GM10266 (cell line): ENCODE results near the gene C2CD2.

Experiments
- DNase-seq: peaks from one replicate; pipeline ENCODE4 v3.0.0; 2012; ENCODE audit errors: extremely low spot score
- CTCF ChIP-seq: IDR thresholded peaks from 2 replicates; pipeline ENCODE4 v1.5.1; 2012; ENCODE audit warnings: mild to moderate bottlenecking, low read depth; ENCODE audit not compliant: control insufficient read depth, insufficient read depth; ENCODE audit errors: missing control alignments

The C2CD2 gene

DNA sequence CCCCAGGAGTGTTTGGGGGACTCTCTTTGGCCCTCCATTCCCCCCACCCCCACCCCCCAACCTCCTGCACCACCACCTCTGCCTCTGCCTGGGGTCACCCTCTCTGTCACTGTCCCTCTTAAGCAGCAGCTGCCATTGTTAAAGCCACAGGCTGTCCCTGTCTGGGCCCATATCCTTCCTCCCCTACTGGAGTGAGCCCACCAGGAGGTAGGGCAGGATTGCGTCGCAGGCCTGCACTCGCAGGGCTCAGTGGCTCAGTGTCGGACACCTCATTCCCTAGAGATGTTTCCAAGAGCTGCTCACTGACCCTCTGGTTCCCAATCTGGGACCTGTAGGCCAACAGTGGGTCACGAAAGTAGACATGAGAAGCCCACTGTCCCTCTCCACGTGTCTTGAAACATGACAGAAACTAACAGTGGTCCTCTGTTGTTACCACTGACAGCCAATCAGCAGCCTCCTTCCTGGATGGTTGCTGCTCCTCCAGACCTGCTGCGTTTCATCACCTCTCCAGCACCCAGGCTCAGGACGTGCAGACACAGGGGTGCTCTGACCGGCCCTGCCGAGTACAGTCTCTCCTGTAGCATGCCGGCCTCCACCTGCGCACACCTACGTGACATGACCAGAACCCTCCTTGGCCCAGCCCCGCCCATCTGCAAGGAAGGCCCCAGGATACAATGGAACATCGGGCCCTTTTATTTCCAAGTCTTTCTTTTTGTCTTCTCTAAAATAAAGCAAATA is 82.4 kb downstream of the C2CD2 start:
- no peak for DNase-seq
- TF ChIP-seq CTCF: no peak

DNA sequence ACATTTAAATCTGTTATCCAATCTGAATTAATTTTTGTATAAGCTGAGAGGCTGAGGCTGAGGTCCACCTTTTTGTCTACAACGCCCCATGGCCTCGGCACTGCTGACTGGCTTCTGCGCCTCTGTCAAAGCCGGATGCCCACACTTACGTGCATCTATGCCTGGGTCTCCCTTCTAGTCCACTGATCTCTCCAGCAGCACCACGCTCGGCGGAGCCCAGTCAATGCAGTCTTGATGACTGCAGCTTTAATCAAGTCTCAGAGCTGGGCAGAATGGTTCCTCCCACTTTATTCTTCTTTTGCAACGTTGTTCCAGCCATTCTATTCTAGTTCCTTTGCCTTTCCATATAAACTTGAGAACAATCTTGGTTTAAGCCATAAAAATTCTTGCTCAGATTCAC is 84.0 kb downstream of the C2CD2 start:
- DNase-seq: no peak
- no peak for TF ChIP-seq CTCF

- peak; percentile 64 for DNase-seq
- no peak for TF ChIP-seq CTCF
These were observed 85.6 kb downstream of the C2CD2 start for GRCh38 chr21:41868062-41868710.

DNA sequence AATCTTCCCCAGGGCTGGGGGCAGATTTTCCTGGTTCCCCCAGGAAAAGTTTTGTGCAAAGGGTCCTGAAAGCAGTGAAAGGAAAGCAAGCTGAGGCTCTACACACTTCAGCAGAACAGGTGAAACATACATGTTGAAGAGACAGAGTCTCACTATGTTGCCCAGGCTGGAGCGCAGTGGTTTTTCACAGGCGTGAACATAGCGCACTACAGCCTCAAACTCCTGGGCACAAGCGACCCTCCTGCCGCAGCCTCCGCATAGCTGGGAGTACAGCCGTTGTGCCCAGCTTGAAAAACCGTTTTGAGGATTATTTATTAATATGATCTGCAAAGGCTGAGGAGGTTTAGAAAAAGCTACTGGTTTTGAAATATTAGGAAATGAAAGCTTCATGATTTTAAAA is 86.5 kb downstream of the C2CD2 start:
- TF ChIP-seq CTCF: no peak
- DNase-seq: no peak

DNA sequence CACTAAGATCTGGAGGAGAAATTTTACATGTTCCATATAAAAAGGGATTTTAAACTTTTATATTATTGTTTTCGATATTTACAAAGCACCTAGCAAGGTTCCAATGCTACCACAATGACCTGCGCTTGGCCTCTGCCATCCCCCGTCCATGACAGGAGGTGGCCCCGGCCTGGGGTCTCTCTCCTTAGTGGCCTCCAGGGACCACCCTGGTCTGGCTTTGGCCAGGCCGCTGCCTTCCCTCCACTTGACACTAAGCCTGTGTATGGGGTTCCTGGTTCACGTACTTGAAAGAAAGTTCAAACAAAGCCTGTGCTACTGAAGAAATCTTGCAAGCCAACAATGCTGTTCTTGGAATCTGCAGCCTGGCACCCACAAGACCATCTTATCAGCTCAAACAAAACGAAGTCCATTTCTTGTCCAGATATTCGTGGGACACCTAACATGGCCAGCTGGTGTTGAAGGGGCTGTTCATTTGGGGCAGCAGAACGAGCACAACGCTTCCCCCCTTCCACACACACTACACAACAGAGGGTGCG is 87.5 kb downstream of the C2CD2 start:
- no peak for DNase-seq
- no peak for TF ChIP-seq CTCF

DNA sequence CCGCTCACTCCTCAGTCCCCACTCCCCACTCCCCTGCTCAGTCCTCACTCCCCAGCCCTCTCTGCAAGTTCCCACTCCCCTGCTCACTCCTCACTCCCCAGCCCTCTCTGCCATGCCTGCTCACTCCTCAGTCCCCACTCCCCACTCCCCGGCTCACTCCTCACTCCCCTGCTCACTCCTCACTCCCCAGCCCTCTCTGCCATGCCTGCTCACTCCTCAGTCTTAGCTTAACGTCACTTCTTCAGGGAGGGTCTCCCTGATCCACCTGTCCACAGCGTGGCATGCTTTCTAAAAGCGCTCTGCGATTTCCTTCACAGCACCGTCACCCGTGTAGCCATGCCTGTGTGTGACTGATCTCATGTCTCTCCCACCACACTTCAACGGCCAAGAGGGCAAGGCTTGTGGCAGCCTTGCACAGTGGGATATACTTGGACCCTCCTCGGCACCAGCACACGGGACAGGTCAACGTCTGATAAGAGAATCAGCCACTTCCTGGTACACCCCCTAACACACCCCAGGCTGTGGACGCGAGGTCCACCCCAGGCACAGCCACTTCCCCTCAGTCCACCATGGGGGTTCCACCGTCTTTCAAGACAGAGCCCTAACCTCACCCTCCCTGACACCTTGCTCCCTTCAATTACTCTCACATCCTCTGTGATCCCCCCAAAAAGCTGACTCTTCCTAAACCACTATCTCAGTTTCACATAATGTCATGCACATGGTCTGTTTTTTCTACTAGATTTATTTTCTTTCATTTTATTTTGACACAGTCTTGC is 88.6 kb downstream of the C2CD2 start:
- no peak for TF ChIP-seq CTCF
- DNase-seq: peak; percentile 70
